ENCODE measurements around the gene KIF9.
"Not testable (repeated sequence)": the region's sequence is repeated elsewhere in the genome, so short reads cannot be mapped to it uniquely, and the experiment has no call there.

KIF9 gene

GRCh38 chr3:47306022-47306421 is 23.4 kb upstream of the KIF9 start:
- Histone ChIP-seq H3K4me1 (ENCODE audit: insufficient read depth, low read length) (peaks cover 2% of the 10 kb centered on the region), H3K9me3 (ENCODE audit: low read length) (peaks cover 4% of the 10 kb centered on the region), H3K27me3 (ENCODE audit: insufficient read depth, low read length) (no peaks in the 10 kb centered on the region), H3K36me3 (ENCODE audit: insufficient read depth, low read length) (peaks cover 23% of the 10 kb centered on the region), H3K4me3 (ENCODE audit: low read length) (no peak overlapping the region), H2AFZ (ENCODE audit: low read depth, low read length) (no peak overlapping the region)

- H3K4me3 ChIP-seq (ENCODE audit: low read length) = no peak overlapping the region
- peaks cover 2% of the 10 kb centered on the region for H3K4me1 ChIP-seq (ENCODE audit: insufficient read depth, low read length)
- no peaks in the 10 kb centered on the region for H3K27me3 ChIP-seq (ENCODE audit: insufficient read depth, low read length)
- no peaks in the 10 kb centered on the region for H3K9me3 ChIP-seq (ENCODE audit: low read length)
- peaks cover 20% of the 10 kb centered on the region for H3K36me3 ChIP-seq (ENCODE audit: insufficient read depth, low read length)
- no peak overlapping the region for H2AFZ ChIP-seq (ENCODE audit: low read depth, low read length)
Observed at GRCh38 chr3:47301456-47301855, 18.9 kb upstream of the KIF9 start.

- Histone ChIP-seq H3K36me3 (ENCODE audit: insufficient read depth, low read length) (peaks cover 20% of the 10 kb centered on the region), H2AFZ (ENCODE audit: low read depth, low read length) (no peak overlapping the region), H3K4me1 (ENCODE audit: insufficient read depth, low read length) (peaks cover 2% of the 10 kb centered on the region), H3K4me3 (ENCODE audit: low read length) (no peak overlapping the region), H3K27me3 (ENCODE audit: insufficient read depth, low read length) (no peaks in the 10 kb centered on the region), H3K9me3 (ENCODE audit: low read length) (no peaks in the 10 kb centered on the region)
Observed at GRCh38 chr3:47299381-47300318, 17.1 kb upstream of the KIF9 start.

- peaks cover 17% of the 10 kb centered on the region for H3K36me3 ChIP-seq (ENCODE audit: insufficient read depth, low read length)
- H3K4me3 ChIP-seq (ENCODE audit: low read length) = no peak overlapping the region
- H3K9me3 ChIP-seq (ENCODE audit: low read length) = no peaks in the 10 kb centered on the region
- peaks cover 2% of the 10 kb centered on the region for H3K4me1 ChIP-seq (ENCODE audit: insufficient read depth, low read length)
- no peaks in the 10 kb centered on the region for H3K27me3 ChIP-seq (ENCODE audit: insufficient read depth, low read length)
- no peak overlapping the region for H2AFZ ChIP-seq (ENCODE audit: low read depth, low read length)
Observed at GRCh38 chr3:47298439-47298838, 15.8 kb upstream of the KIF9 start.

- no peaks in the 10 kb centered on the region for H3K27me3 ChIP-seq (ENCODE audit: insufficient read depth, low read length)
- no peak overlapping the region for H2AFZ ChIP-seq (ENCODE audit: low read depth, low read length)
- H3K36me3 ChIP-seq (ENCODE audit: insufficient read depth, low read length) = peaks cover 3% of the 10 kb centered on the region
- H3K4me1 ChIP-seq (ENCODE audit: insufficient read depth, low read length) = peaks cover 2% of the 10 kb centered on the region
- no peaks in the 10 kb centered on the region for H3K9me3 ChIP-seq (ENCODE audit: low read length)
- H3K4me3 ChIP-seq (ENCODE audit: low read length) = no peak overlapping the region
Observed at GRCh38 chr3:47296562-47297302, 14.1 kb upstream of the KIF9 start.

GRCh38 chr3:47295976-47296375 is 13.4 kb upstream of the KIF9 start:
- H3K36me3 ChIP-seq (ENCODE audit: insufficient read depth, low read length) = peaks cover 3% of the 10 kb centered on the region
- H3K4me1 ChIP-seq (ENCODE audit: insufficient read depth, low read length) = no peaks in the 10 kb centered on the region
- H3K9me3 ChIP-seq (ENCODE audit: low read length) = no peaks in the 10 kb centered on the region
- H3K4me3 ChIP-seq (ENCODE audit: low read length) = no peak overlapping the region
- no peak overlapping the region for H2AFZ ChIP-seq (ENCODE audit: low read depth, low read length)
- H3K27me3 ChIP-seq (ENCODE audit: insufficient read depth, low read length) = no peaks in the 10 kb centered on the region

- Histone ChIP-seq H3K27me3 (ENCODE audit: insufficient read depth, low read length) (no peaks in the 10 kb centered on the region), H3K36me3 (ENCODE audit: insufficient read depth, low read length) (peaks cover 6% of the 10 kb centered on the region), H3K9me3 (ENCODE audit: low read length) (no peaks in the 10 kb centered on the region), H2AFZ (ENCODE audit: low read depth, low read length) (no peak overlapping the region), H3K4me1 (ENCODE audit: insufficient read depth, low read length) (no peaks in the 10 kb centered on the region), H3K4me3 (ENCODE audit: low read length) (no peak overlapping the region)
Observed at GRCh38 chr3:47295322-47295721, 12.7 kb upstream of the KIF9 start.

- Histone ChIP-seq H3K27me3 (ENCODE audit: insufficient read depth, low read length) (no peaks in the 10 kb centered on the region), H3K4me3 (ENCODE audit: low read length) (no peak overlapping the region), H3K9me3 (ENCODE audit: low read length) (no peaks in the 10 kb centered on the region), H3K4me1 (ENCODE audit: insufficient read depth, low read length) (no peaks in the 10 kb centered on the region), H3K36me3 (ENCODE audit: insufficient read depth, low read length) (peaks cover 12% of the 10 kb centered on the region), H2AFZ (ENCODE audit: low read depth, low read length) (no peak overlapping the region)
Observed at GRCh38 chr3:47294392-47294791, 11.8 kb upstream of the KIF9 start.

GRCh38 chr3:47293822-47294221 is 11.2 kb upstream of the KIF9 start:
- Histone ChIP-seq H3K27me3 (ENCODE audit: insufficient read depth, low read length) (no peaks in the 10 kb centered on the region), H3K4me1 (ENCODE audit: insufficient read depth, low read length) (no peaks in the 10 kb centered on the region), H2AFZ (ENCODE audit: low read depth, low read length) (no peak overlapping the region), H3K9me3 (ENCODE audit: low read length) (no peaks in the 10 kb centered on the region), H3K36me3 (ENCODE audit: insufficient read depth, low read length) (peaks cover 18% of the 10 kb centered on the region), H3K4me3 (ENCODE audit: low read length) (no peak overlapping the region)

GRCh38 chr3:47291754-47292420 is 9.3 kb upstream of the KIF9 start:
- H2AFZ ChIP-seq (ENCODE audit: low read depth, low read length); H3K27me3 ChIP-seq (ENCODE audit: insufficient read depth, low read length); H3K4me3 ChIP-seq (ENCODE audit: low read length); H3K4me1 ChIP-seq (ENCODE audit: insufficient read depth, low read length); H3K9me3 ChIP-seq (ENCODE audit: low read length): not testable (repeated sequence)
- peaks cover 35% of the 10 kb centered on the region for H3K36me3 ChIP-seq (ENCODE audit: insufficient read depth, low read length)

GRCh38 chr3:47291158-47291753 is 8.7 kb upstream of the KIF9 start:
- Histone ChIP-seq H2AFZ (ENCODE audit: low read depth, low read length) (no peak overlapping the region), H3K27me3 (ENCODE audit: insufficient read depth, low read length) (no peaks in the 10 kb centered on the region), H3K4me3 (ENCODE audit: low read length) (no peak overlapping the region), H3K9me3 (ENCODE audit: low read length) (peaks cover 4% of the 10 kb centered on the region), H3K4me1 (ENCODE audit: insufficient read depth, low read length) (no peaks in the 10 kb centered on the region), H3K36me3 (ENCODE audit: insufficient read depth, low read length) (peaks cover 40% of the 10 kb centered on the region)

- Histone ChIP-seq H3K4me3 (ENCODE audit: low read length) (no peak overlapping the region), H2AFZ (ENCODE audit: low read depth, low read length) (no peak overlapping the region), H3K9me3 (ENCODE audit: low read length) (peaks cover 4% of the 10 kb centered on the region), H3K4me1 (ENCODE audit: insufficient read depth, low read length) (no peaks in the 10 kb centered on the region), H3K27me3 (ENCODE audit: insufficient read depth, low read length) (no peaks in the 10 kb centered on the region), H3K36me3 (ENCODE audit: insufficient read depth, low read length) (peaks cover 40% of the 10 kb centered on the region)
Observed at GRCh38 chr3:47288966-47289910, 6.6 kb upstream of the KIF9 start.

Measured in neuron (in vitro differentiated cells).